ENCODE results near the gene DAPP1.

GRCh38 chr4:99859618-99860017 lies 43.0 kb downstream of the DAPP1 start:
- TF ChIP-seq EZH2 (IDR thresholded peaks at IDR 0.05; ENCODE audit: low read length, missing control alignments) (no peak), CTCF (conservative IDR thresholded peaks at IDR 0.05 in 1 of 2, IDR thresholded peaks at IDR 0.05 in 1 of 2; ENCODE audit: low read depth in 1 of 2, low read length in 2 of 2) (no peak)

All from fibroblast of lung (primary cell).